DMS79 treated with DMSO at 0.1 percent for 48 hours (cell line): ENCODE measurements around the gene TMEM184B.
A peak's percentile ranks its signal among the peaks of the same experiment; 100 is the strongest.

Experiments used
- DNase-seq: peaks from one replicate; lab custom pipeline; 2025; lab: John Stamatoyannopoulos, UW

Gene TMEM184B

GRCh38 chr22:38308791-38309498 lies 36.1 kb upstream of the TMEM184B start:
- DNase-seq = no peak

GRCh38 chr22:38305471-38306448 lies 33.0 kb upstream of the TMEM184B start:
- peak; percentile 57 for DNase-seq

GRCh38 chr22:38304526-38304925 lies 31.7 kb upstream of the TMEM184B start:
- DNase-seq = no peak

GRCh38 chr22:38303974-38304373 lies 31.2 kb upstream of the TMEM184B start:
- DNase-seq = no peak

GRCh38 chr22:38302906-38303305 lies 30.1 kb upstream of the TMEM184B start:
- DNase-seq = no peak

- no peak for DNase-seq
Measured at GRCh38 chr22:38300946-38301345, 28.1 kb upstream of the TMEM184B start.

- DNase-seq = no peak
Measured at GRCh38 chr22:38300197-38300945, 27.6 kb upstream of the TMEM184B start.

- no peak for DNase-seq
Measured at GRCh38 chr22:38299770-38300102, 26.9 kb upstream of the TMEM184B start.

GRCh38 chr22:38298312-38299005 lies 25.6 kb upstream of the TMEM184B start:
- DNase-seq = no peak

GRCh38 chr22:38296372-38296771 lies 23.6 kb upstream of the TMEM184B start:
- DNase-seq = no peak

- DNase-seq = no peak
Measured at GRCh38 chr22:38295863-38296262, 23.1 kb upstream of the TMEM184B start.

GRCh38 chr22:38295339-38295738 lies 22.5 kb upstream of the TMEM184B start:
- no peak for DNase-seq

- DNase-seq = no peak
Measured at GRCh38 chr22:38294193-38294592, 21.4 kb upstream of the TMEM184B start.

GRCh38 chr22:38292694-38293093 lies 19.9 kb upstream of the TMEM184B start:
- DNase-seq = no peak

GRCh38 chr22:38291201-38291777 lies 18.5 kb upstream of the TMEM184B start:
- no peak for DNase-seq

GRCh38 chr22:38290347-38290746 lies 17.5 kb upstream of the TMEM184B start:
- DNase-seq = no peak

- no peak for DNase-seq
Measured at GRCh38 chr22:38289583-38290082, 16.8 kb upstream of the TMEM184B start.

GRCh38 chr22:38286915-38287669 lies 14.3 kb upstream of the TMEM184B start:
- DNase-seq = no peak

- DNase-seq = no peak
Measured at GRCh38 chr22:38285018-38285417, 12.2 kb upstream of the TMEM184B start.

GRCh38 chr22:38284042-38284402 lies 11.2 kb upstream of the TMEM184B start:
- no peak for DNase-seq

- no peak for DNase-seq
Measured at GRCh38 chr22:38282397-38282796, 9.6 kb upstream of the TMEM184B start.
